HL-60 (cell line): ENCODE data around the gene PDCD6IP.
A peak's percentile ranks its signal among the peaks of the same experiment; 100 is the strongest.

Experiments
- CTCF ChIP-seq: IDR thresholded peaks from one replicate; pipeline ENCODE4 v1.5.1; 2011; ENCODE audit warnings: low read length, control low read depth, inconsistent platforms; ENCODE audit not compliant: insufficient read depth
- POLR2AphosphoS5 ChIP-seq: IDR thresholded peaks from 2 replicates; pipeline ENCODE4 v1.6.1; 2012; ENCODE audit warnings: low read depth
- REST ChIP-seq: IDR thresholded peaks from 2 replicates; pipeline ENCODE4 v1.6.1; 2012; ENCODE audit warnings: low read depth; ENCODE audit not compliant: insufficient replicate concordance

GRCh38 chr3:33798418-33799201 lies at the start of gene PDCD6IP:
- TF ChIP-seq CTCF (no peak), REST (peak; percentile 47), POLR2AphosphoS5 (peak; percentile 89)
